OCI-LY3 (cell line): Measurements from ENCODE around the gene FBRSL1.

Experiments used
- H2AFZ ChIP-seq: fragments of 200-600, 300-600 bp; shearing (Covaris generic); 2 replicates; pipeline ENCODE4 v1.6.0; 2014; ENCODE audit warnings: antibody characterized with exemption, low read depth, low read length
- H3K27ac ChIP-seq: fragments of 200-600, 300-600 bp; sonication (generic); 2 replicates; pipeline ENCODE4 v1.5.1; 2014; ENCODE audit warnings: mild to moderate bottlenecking, low read length, moderate library complexity, mixed read lengths
- H3K27me3 ChIP-seq: fragments of 200-600, 300-600 bp; sonication (generic); 2 replicates; pipeline ENCODE4 v1.6.1; 2014; ENCODE audit warnings: low read depth, low read length, mixed read lengths
- H3K36me3 ChIP-seq: fragments of 200-600, 300-600 bp; sonication (generic); replicated peaks from 2 replicates; pipeline ENCODE3; 2014; ENCODE audit warnings: low read depth, low read length, mixed read lengths
- H3K4me1 ChIP-seq: fragments of 300-600, 200-600 bp; sonication (generic); 2 replicates; pipeline ENCODE4 v1.6.1; 2014; ENCODE audit warnings: low read length, mixed read lengths
- H3K4me2 ChIP-seq: fragments of 200-600, 300-600 bp; sonication (generic); 2 replicates; pipeline ENCODE4 v1.6.1; 2014; ENCODE audit warnings: low read length, mixed read lengths
- H3K4me3 ChIP-seq: fragments of 300-600, 200-600 bp; sonication (generic); 2 replicates; pipeline ENCODE4 v1.5.1; 2014; ENCODE audit warnings: antibody characterized with exemption, mild to moderate bottlenecking, low read length, moderate library complexity
- H3K79me2 ChIP-seq: fragments of 300-600, 200-600 bp; shearing (Covaris generic); 2 replicates; pipeline ENCODE4 v1.6.1; 2014; ENCODE audit warnings: mild to moderate bottlenecking, low read length, mixed read lengths
- H3K9ac ChIP-seq: fragments of 300-600, 200-600 bp; shearing (Covaris generic); 2 replicates; pipeline ENCODE4 v1.6.0; 2014; ENCODE audit warnings: mild to moderate bottlenecking, low read length, moderate library complexity
- H3K9me3 ChIP-seq: fragments of 200-600, 300-600 bp; shearing (Covaris generic); 2 replicates; pipeline ENCODE4 v1.6.1; 2014; ENCODE audit warnings: low read length, mixed read lengths; ENCODE audit not compliant: insufficient read depth
- H4K20me1 ChIP-seq: fragments of 200-600, 300-600 bp; sonication (generic); 2 replicates; pipeline ENCODE4 v1.6.1; 2016; ENCODE audit warnings: low read length, mixed read lengths; ENCODE audit not compliant: insufficient read depth
- EZH2phosphoT487 ChIP-seq: fragments of 200-600 bp; shearing (Covaris generic); IDR thresholded peaks from 2 replicates; pipeline ENCODE4 v1.6.1; 2018; ENCODE audit warnings: antibody characterized with exemption, mixed run types, low read depth
- TF ChIP-seq, protein P1 (sequence below): fragments of 200-600, 300-600 bp; sonication (generic); IDR thresholded peaks from 2 replicates; pipeline ENCODE4 v1.5.1; 2014; ENCODE audit warnings: antibody characterized with exemption, low read length, low read depth

FBRSL1 gene

DNA sequence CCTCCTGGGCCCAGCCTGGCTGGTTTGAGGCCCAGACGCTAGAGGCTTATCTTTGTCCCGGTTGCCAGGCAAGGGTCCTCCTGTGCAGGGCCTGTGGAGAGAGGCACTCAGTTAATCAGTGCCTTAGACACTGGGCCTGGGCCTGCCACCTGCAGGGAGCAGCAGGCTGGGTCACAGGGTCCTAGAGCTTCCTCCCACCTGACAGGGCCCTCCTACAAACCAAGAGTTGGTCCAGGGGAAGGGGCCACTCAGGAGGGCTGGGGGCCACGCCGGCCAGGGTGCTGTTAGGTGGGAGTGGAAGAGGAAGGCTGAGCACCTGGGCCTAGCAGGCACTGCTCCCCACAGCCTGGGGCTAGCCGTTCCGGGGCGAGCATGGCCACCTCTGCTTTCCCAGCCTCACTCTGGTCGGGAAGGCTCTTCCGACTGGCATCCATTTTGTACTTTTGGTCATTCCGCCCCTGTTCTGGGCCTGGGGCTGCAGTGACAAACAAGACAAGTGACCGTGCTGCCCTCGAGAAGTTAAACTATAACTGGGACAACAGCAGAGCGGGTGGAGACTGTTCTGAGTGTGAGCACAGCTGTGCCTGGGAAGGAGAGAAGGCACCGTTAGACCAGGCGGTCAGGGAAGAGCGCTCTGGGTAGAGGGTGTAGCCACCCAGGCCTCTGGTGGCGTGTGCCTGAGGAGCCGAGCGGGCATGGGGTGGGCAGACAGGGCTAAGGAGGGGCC, 27.2 kb downstream of the FBRSL1 start:
- Histone ChIP-seq H3K9ac (no peak overlapping the region), H3K9me3 (no peaks in the 10 kb centered on the region), H3K36me3 (peaks cover 3% of the 10 kb centered on the region), H3K27ac (no peak overlapping the region), H3K4me2 (no peak overlapping the region), H3K27me3 (no peaks in the 10 kb centered on the region), H3K4me1 (no peaks in the 10 kb centered on the region), H4K20me1 (peaks cover 14% of the 10 kb centered on the region; the same call in 1 of the 2 replicates), H3K4me3 (no peak overlapping the region), H3K79me2 (no peaks in the 10 kb centered on the region), H2AFZ (no peak overlapping the region)
- TF ChIP-seq, protein P1, sequence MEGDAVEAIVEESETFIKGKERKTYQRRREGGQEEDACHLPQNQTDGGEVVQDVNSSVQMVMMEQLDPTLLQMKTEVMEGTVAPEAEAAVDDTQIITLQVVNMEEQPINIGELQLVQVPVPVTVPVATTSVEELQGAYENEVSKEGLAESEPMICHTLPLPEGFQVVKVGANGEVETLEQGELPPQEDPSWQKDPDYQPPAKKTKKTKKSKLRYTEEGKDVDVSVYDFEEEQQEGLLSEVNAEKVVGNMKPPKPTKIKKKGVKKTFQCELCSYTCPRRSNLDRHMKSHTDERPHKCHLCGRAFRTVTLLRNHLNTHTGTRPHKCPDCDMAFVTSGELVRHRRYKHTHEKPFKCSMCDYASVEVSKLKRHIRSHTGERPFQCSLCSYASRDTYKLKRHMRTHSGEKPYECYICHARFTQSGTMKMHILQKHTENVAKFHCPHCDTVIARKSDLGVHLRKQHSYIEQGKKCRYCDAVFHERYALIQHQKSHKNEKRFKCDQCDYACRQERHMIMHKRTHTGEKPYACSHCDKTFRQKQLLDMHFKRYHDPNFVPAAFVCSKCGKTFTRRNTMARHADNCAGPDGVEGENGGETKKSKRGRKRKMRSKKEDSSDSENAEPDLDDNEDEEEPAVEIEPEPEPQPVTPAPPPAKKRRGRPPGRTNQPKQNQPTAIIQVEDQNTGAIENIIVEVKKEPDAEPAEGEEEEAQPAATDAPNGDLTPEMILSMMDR, result no peak
- TF ChIP-seq EZH2phosphoT487, result no peak

DNA sequence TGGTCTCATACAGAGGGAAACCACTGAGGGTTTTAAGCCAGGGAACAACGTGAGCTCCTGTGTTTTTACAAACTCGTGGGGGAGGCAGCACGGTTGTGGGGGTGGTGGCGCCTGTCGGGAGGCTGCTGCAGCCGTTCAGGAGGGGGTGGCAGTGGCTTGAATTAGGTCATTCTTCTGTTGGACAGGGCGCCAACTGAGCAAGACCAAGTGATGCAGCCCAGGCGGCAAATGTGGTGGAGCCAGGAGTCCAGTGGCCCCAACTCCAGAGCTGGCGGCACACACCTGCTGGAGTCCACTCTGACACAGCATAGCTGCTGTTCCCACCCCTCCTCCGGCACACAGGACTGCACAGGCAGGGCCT, 27.8 kb downstream of the FBRSL1 start:
- peaks cover 14% of the 10 kb centered on the region; the same call in 1 of the 2 replicates for H4K20me1 ChIP-seq
- H2AFZ ChIP-seq, result no peak overlapping the region
- H3K36me3 ChIP-seq, result peaks cover 3% of the 10 kb centered on the region
- no peaks in the 10 kb centered on the region for H3K9me3 ChIP-seq
- H3K27me3 ChIP-seq, result no peaks in the 10 kb centered on the region
- H3K79me2 ChIP-seq, result no peaks in the 10 kb centered on the region
- no peak overlapping the region for H3K4me2 ChIP-seq
- no peak overlapping the region for H3K4me3 ChIP-seq
- H3K9ac ChIP-seq, result no peak overlapping the region
- H3K4me1 ChIP-seq, result peaks cover 5% of the 10 kb centered on the region
- H3K27ac ChIP-seq, result no peak overlapping the region
- TF ChIP-seq EZH2phosphoT487, result no peak
- TF ChIP-seq, protein P1, result no peak

DNA sequence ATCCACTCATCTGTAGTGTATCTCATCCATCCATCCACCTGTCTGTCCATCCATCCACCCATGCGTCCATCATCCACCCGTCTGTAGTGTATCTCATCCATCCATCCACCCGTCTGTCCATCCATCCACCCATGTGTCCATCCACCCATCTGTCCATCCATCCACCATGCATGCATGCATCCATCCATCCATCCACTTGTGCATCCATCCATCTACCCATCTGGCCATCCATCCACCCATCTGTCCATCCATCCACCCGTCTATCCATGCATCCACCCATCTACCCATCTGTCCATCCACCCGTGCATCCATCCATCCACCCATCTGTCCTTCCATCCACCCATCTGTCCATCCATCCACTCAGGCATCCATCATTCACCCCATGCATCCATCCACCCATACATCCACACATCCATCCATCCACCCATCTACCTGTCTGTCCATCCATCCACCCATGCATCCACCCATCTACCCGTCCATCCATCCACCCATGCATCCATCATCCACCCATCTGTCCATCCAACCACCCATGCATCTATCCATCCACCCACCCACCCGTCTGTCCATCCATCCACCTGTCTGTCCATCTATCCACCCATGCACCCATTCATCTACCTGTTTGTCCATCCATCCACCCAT, 28.5 kb downstream of the FBRSL1 start:
- no peak overlapping the region for H3K4me3 ChIP-seq
- peaks cover 8% of the 10 kb centered on the region for H3K4me1 ChIP-seq
- H3K9me3 ChIP-seq, result no peaks in the 10 kb centered on the region
- peaks cover 3% of the 10 kb centered on the region for H3K36me3 ChIP-seq
- no peaks in the 10 kb centered on the region for H3K79me2 ChIP-seq
- peaks cover 19% of the 10 kb centered on the region; the same call in 1 of the 2 replicates for H4K20me1 ChIP-seq
- TF ChIP-seq EZH2phosphoT487, result no peak
- TF ChIP-seq, protein P1, result no peak
- H3K4me2 ChIP-seq, result no peak overlapping the region
- no peak overlapping the region for H2AFZ ChIP-seq
- no peak overlapping the region for H3K27ac ChIP-seq
- no peak overlapping the region for H3K9ac ChIP-seq
- no peaks in the 10 kb centered on the region for H3K27me3 ChIP-seq

DNA sequence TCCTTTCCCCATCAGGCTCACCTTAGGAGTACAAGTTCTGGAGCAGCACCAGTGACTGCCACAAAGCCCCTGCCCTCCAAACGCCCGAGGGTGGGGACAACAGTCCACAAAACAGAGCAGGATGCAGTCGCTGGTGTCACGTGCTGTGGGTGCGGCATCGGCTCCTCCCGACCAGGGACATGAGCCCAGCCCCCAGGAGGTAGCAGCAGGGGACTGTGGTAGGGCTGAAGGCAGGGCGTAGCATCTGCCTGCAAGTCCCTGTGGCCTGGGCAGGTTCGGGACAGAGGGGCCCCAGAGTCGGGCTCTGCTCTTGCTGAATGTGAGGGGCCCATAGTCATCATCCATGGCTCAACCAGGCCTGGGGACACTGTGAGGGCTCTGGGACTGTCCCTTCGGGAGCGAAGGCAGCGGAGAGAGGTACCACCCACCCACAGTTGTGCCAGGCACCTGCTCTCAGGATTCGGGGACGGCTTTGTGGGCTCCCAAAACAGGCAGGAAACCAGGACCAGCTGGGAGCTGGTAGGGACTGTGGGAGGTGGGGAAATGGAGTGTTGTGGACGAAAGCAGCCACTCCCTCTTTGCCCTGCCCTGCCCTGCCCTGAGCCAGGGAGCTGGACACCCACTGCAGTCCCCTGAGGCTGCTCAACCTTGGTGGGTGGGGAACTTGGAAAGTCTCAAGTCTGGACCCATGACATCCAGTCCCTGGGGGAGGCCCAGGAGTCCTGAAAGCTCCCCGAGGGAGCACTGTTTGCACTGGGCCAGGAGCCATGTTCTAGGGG, 30.7 kb downstream of the FBRSL1 start:
- Histone ChIP-seq H3K27ac (no peak overlapping the region), H3K27me3 (no peaks in the 10 kb centered on the region), H3K79me2 (no peaks in the 10 kb centered on the region), H2AFZ (no peak overlapping the region), H3K36me3 (peaks cover 3% of the 10 kb centered on the region), H3K4me3 (no peak overlapping the region), H3K9me3 (no peaks in the 10 kb centered on the region), H4K20me1 (peaks cover 20% of the 10 kb centered on the region; the same call in 1 of the 2 replicates), H3K4me2 (no peak overlapping the region), H3K9ac (no peak overlapping the region), H3K4me1 (peaks cover 8% of the 10 kb centered on the region)
- TF ChIP-seq, protein P1, result no peak
- TF ChIP-seq EZH2phosphoT487, result no peak
